Measurements from ENCODE around the gene ACTR1B.

GRCh38 chr2:97657986-97658690 is 5.7 kb downstream of the ACTR1B start:
- TF ChIP-seq, protein P1, sequence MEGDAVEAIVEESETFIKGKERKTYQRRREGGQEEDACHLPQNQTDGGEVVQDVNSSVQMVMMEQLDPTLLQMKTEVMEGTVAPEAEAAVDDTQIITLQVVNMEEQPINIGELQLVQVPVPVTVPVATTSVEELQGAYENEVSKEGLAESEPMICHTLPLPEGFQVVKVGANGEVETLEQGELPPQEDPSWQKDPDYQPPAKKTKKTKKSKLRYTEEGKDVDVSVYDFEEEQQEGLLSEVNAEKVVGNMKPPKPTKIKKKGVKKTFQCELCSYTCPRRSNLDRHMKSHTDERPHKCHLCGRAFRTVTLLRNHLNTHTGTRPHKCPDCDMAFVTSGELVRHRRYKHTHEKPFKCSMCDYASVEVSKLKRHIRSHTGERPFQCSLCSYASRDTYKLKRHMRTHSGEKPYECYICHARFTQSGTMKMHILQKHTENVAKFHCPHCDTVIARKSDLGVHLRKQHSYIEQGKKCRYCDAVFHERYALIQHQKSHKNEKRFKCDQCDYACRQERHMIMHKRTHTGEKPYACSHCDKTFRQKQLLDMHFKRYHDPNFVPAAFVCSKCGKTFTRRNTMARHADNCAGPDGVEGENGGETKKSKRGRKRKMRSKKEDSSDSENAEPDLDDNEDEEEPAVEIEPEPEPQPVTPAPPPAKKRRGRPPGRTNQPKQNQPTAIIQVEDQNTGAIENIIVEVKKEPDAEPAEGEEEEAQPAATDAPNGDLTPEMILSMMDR (conservative IDR thresholded peaks at IDR 0.05; ENCODE audit: low read depth, low read length) = no peak
- TF ChIP-seq RAD21 (IDR thresholded peaks at IDR 0.05; ENCODE audit: low read length) = no peak
- TF ChIP-seq, protein P2, sequence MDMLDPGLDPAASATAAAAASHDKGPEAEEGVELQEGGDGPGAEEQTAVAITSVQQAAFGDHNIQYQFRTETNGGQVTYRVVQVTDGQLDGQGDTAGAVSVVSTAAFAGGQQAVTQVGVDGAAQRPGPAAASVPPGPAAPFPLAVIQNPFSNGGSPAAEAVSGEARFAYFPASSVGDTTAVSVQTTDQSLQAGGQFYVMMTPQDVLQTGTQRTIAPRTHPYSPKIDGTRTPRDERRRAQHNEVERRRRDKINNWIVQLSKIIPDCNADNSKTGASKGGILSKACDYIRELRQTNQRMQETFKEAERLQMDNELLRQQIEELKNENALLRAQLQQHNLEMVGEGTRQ (IDR thresholded peaks at IDR 0.05; ENCODE audit: low read depth, low read length) = no peak
- no peak for TF ChIP-seq MAFK (IDR thresholded peaks at IDR 0.05; ENCODE audit: low read depth, low read length)
- no peak for TF ChIP-seq CHD1 (IDR thresholded peaks at IDR 0.05; ENCODE audit: low read depth, low read length)
- TF ChIP-seq SMC3 (IDR thresholded peaks at IDR 0.05; ENCODE audit: low read depth, low read length) = no peak
- TF ChIP-seq POLR2A (IDR thresholded peaks at IDR 0.05; ENCODE audit: low read depth, low read length) = no peak
- no peak for TF ChIP-seq NFE2L2 (IDR thresholded peaks at IDR 0.05; ENCODE audit: low read depth, low read length)
